Kidney (tissue), 14 donors: Measurements from ENCODE around the gene ZGLP1. TPM values are rescaled to one million over a fixed set of nuclear protein-coding genes. Genes with fewer than 3 reads are reported as not detected.

Source experiments
- DNase-seq, 5 donors: peaks; one replicate each; pipeline ENCODE4 v3.0.0-alpha.2; 2013 to 2020
- FAIRE-seq: peaks from 2 replicates; lab custom pipeline; 2012; peaks lifted over from hg19 to GRCh38; lab: Jason Lieb, UNC
- H3K27ac ChIP-seq, 2 donors: one replicate each; pipeline ENCODE4 v1.7.0; 2013; ENCODE audit warnings: low read depth in 2 of 2, low read length in 2 of 2, inconsistent platforms in 1 of 2
- H3K27me3 ChIP-seq: one replicate; pipeline ENCODE4 v1.7.1; 2013; ENCODE audit warnings: low read length, inconsistent platforms; ENCODE audit not compliant: control insufficient read depth, insufficient read depth
- H3K36me3 ChIP-seq, 3 donors: one replicate each; pipeline versions ENCODE4 v1.7.0 to v1.7.1; 2013; ENCODE audit warnings: low read length in 3 of 3, control low read depth in 1 of 3, inconsistent platforms in 1 of 3; ENCODE audit not compliant: insufficient read depth in 3 of 3, control insufficient read depth in 2 of 3
- H3K4me1 ChIP-seq, 3 donors: one replicate each; pipeline versions ENCODE4 v1.7.0 to v1.7.1; 2013; ENCODE audit warnings: low read length in 3 of 3, inconsistent platforms in 1 of 3, low read depth in 1 of 3; ENCODE audit not compliant: control insufficient read depth in 2 of 3, insufficient read depth in 2 of 3
- H3K4me3 ChIP-seq, 3 donors: one replicate each; pipeline versions ENCODE4 v1.7.0 to v1.8.1; 2013; ENCODE audit warnings: low read length in 3 of 3, control low read depth in 1 of 3, inconsistent platforms in 1 of 3
- H3K9ac ChIP-seq, 3 donors: one replicate each; pipeline versions ENCODE4 v1.7.0 to v1.7.1; 2013; ENCODE audit warnings: low read length in 3 of 3, control low read depth in 1 of 3, inconsistent platforms in 1 of 3
- H3K9me3 ChIP-seq, 3 donors: one replicate each; pipeline versions ENCODE4 v1.7.0 to v1.7.1; 2013; ENCODE audit warnings: low read length in 3 of 3, control low read depth in 1 of 3, inconsistent platforms in 1 of 3; ENCODE audit not compliant: control insufficient read depth in 2 of 3, insufficient read depth in 1 of 3
- intact Hi-C: fragments of 100-400 bp; cut with DNase I; formaldehyde crosslinking; loops from one replicate; pipeline ENCODE4 v1.11.1; 2022
- polyA plus RNA-seq: library from polyadenylated mRNA; stranded (reverse); fragments of 350-450 nt; fragmentation: Illumina TruSeq; extraction: RNeasy Lipid Tissue Mini Kit (QIAGEN cat#74804); gene quantifications from one replicate; pipeline ENCODE4 v1.2.3, GENCODE V29; 2014; ENCODE audit warnings: low read depth, low replicate concordance; ENCODE audit not compliant: insufficient read depth
- total RNA-seq: library from RNA; stranded (reverse); fragmentation: NEBNext Ultra II Directional; extraction: Animal tissue kit (Norgen Biotek cat#: 25700); gene quantifications from one replicate; pipeline ENCODE4 v1.2.1, GENCODE V29; 2021
- TF ChIP-seq, protein P1 (sequence below): IDR thresholded peaks from 3 replicates; pipeline ENCODE4 v1.5.1; 2012; ENCODE audit warnings: mild to moderate bottlenecking, moderate library complexity, borderline replicate concordance; ENCODE audit not compliant: insufficient read depth; ENCODE audit errors: extremely low read depth
- donor health status: control.
- donor health status: control.
- donor health status: control.
- donor health status: control.
- donor health status: control.
- donor health status: DM: yes; HTN: yes; CAD: no.
- donor health status: Normal renal cell carcinoma (clear cell type).

Gene ZGLP1
- total and polyA plus RNA-seq, 2 donors from 2014 or later, result 4.6 to 5.5 TPM

DNA sequence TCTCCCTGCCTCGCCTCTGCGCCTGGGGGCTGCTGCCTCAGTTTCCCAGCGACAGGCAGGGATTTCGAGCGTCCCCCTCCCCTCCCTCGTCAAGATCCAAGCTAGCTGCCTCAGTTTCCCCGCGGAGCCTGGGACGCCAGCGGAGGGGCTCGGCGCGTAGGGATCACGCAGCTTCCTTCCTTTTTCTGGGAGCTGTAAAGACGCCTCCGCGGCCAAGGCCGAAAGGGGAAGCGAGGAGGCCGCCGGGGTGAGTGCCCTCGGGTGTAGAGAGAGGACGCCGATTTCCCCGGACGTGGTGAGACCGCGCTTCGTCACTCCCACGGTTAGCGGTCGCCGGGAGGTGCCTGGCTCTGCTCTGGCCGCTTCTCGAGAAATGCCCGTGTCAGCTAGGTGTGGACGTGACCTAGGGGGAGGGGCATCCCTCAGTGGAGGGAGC, 39.4 kb downstream of the ZGLP1 start:
- intact Hi-C loops, result no loop called here
- H3K27me3 ChIP-seq, result peaks cover 9% of the 10 kb centered on the region
- H3K27ac ChIP-seq, result peak overlapping the region; percentile 87 to 90
- DNase-seq (peak in 3 of 5 donors; percentile 46 to 91 (median 57)), FAIRE-seq (no peak)
- TF ChIP-seq, protein P1, sequence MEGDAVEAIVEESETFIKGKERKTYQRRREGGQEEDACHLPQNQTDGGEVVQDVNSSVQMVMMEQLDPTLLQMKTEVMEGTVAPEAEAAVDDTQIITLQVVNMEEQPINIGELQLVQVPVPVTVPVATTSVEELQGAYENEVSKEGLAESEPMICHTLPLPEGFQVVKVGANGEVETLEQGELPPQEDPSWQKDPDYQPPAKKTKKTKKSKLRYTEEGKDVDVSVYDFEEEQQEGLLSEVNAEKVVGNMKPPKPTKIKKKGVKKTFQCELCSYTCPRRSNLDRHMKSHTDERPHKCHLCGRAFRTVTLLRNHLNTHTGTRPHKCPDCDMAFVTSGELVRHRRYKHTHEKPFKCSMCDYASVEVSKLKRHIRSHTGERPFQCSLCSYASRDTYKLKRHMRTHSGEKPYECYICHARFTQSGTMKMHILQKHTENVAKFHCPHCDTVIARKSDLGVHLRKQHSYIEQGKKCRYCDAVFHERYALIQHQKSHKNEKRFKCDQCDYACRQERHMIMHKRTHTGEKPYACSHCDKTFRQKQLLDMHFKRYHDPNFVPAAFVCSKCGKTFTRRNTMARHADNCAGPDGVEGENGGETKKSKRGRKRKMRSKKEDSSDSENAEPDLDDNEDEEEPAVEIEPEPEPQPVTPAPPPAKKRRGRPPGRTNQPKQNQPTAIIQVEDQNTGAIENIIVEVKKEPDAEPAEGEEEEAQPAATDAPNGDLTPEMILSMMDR, result no peak
- H3K36me3 ChIP-seq, result peaks cover 0 to 5% (median 0%) of the 10 kb centered on the region in 3 donors
- no peaks in the 10 kb centered on the region for H3K9me3 ChIP-seq
- H3K4me1 ChIP-seq, result peaks cover 0 to 9% (median 0%) of the 10 kb centered on the region in 3 donors
- H3K4me3 ChIP-seq, result peak overlapping the region in 2 of 3 donors; percentile 61
- peak overlapping the region in 2 of 3 donors; percentile 55 to 65 for H3K9ac ChIP-seq

DNA sequence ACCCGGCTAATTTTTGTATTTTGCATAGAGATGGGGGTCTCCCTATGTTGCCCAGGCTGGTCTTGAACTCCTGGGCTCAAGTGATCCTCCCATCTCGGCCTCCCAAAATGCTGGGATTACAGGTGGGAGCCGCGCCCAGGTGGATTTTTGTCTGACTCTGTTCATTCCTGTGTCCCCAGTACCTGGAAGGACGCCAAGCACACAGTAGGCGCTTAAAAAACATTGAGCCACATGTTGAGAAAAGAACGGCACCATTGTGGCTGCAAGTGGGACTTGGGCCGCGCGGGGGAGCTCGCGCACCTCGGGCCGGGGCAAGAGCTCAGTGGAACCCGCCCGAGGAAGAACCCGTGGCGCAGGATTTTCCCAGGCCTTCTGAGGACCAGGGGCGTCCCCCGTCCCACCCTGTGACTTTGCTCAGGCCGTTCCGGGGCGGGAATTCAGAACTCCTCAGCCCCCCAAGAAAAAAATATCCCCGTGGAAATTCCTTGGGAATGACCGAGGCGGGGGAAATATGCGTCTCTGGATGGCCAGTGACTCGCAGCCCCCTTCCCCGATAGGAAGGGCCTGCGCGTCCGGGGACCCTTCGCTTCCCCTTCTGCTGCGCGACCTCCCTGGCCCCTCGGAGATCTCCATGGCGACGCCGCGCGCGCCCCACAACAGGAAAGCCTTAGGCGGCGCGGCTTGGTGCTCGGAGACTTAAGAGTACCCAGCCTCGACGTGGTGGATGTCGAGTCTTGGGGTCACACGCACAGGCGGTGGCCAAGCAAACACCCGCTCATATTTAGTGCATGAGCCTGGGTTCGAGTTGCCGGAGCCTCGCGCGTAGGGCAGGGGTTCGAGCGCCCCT, 40.1 kb downstream of the ZGLP1 start:
- H3K9ac ChIP-seq, result peak overlapping the region in 2 of 3 donors; percentile 40 to 55
- peak overlapping the region in 2 of 3 donors; percentile 61 for H3K4me3 ChIP-seq
- H3K36me3 ChIP-seq, result peaks cover 0 to under 1% (median 0%) of the 10 kb centered on the region in 3 donors
- H3K27ac ChIP-seq, result peak overlapping the region; percentile 87 to 90
- FAIRE-seq (no peak), DNase-seq (peak; percentile 80 to 94 (median 88))
- TF ChIP-seq, protein P1, result peak; percentile 93
- no peaks in the 10 kb centered on the region for H3K9me3 ChIP-seq
- H3K4me1 ChIP-seq, result peaks cover 0 to 9% (median 0%) of the 10 kb centered on the region in 3 donors
- intact Hi-C loops, result loop anchor here (5.0 kb wide), 1 partner anchor 123 kb away; no protein-coding TSS in a partner anchor
- peaks cover 9% of the 10 kb centered on the region for H3K27me3 ChIP-seq

DNA sequence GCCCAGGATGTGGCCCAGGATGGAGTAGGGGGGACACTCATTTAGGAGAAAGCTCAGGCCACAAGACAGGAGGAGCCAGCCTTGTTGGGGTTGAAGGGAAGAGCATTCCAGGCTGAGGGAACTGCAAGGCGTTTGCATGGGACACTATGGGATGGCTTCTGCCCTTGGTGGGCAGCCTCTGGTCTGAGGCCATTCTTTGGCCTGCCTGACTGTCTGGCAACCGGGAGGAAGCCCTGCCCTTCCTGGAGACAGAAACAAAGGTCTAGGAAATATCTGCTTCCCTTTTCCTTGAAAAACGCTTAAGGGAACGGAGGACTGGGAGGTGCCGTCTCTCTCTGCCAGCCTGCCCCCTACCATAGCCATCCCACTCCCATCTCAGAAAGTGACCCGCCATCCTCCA, 41.5 kb downstream of the ZGLP1 start:
- peak overlapping the region; percentile 55 to 65 for H3K27ac ChIP-seq

More for the DNA sequence above, 41.5 kb downstream of the ZGLP1 start:
- intact Hi-C loops, result loop anchor here (5.0 kb wide), 1 partner anchor 124 kb away; no protein-coding TSS in a partner anchor
- Histone ChIP-seq H3K9ac (peak overlapping the region in 1 of 3 donors; percentile 43), H3K27me3 (peaks cover 9% of the 10 kb centered on the region), H3K4me1 (peaks cover 0 to 9% (median 0%) of the 10 kb centered on the region in 3 donors), H3K4me3 (no peak overlapping the region), H3K9me3 (no peaks in the 10 kb centered on the region), H3K36me3 (no peaks in the 10 kb centered on the region)
- no peak for DNase-seq
- TF ChIP-seq, protein P1, result no peak
- no peak for FAIRE-seq
